Neutrophil (primary cell): ENCODE measurements around the gene TBL1XR1.

Experiments
- H3K27ac ChIP-seq: fragments of 200-600 bp; sonication (generic); 2 replicates; pipeline ENCODE4 v1.5.1; 2016; ENCODE audit warnings: mild to moderate bottlenecking, moderate library complexity
- H3K27me3 ChIP-seq: fragments of 200-600 bp; sonication (generic); 2 replicates; pipeline ENCODE4 v1.6.0; 2016; ENCODE audit warnings: mild to moderate bottlenecking
- H3K36me3 ChIP-seq: fragments of 200-600 bp; sonication (generic); 2 replicates; pipeline ENCODE4 v1.5.1; 2017
- H3K4me1 ChIP-seq, 2 experiments: fragments of 200-600 bp in 1 of 2; sonication (generic) in 1 of 2; 1 replicate in 1 of 2; 2 replicates in 1 of 2; pipeline versions ENCODE4 v1.5.1 to v1.6.1; 2013 to 2016; ENCODE audit warnings: low read depth in 1 of 2, low read length in 1 of 2, mild to moderate bottlenecking in 1 of 2, moderate library complexity in 1 of 2; ENCODE audit not compliant: control insufficient read depth in 1 of 2, insufficient read depth in 1 of 2
- H3K4me3 ChIP-seq, 2 experiments: fragments of 200-600 bp in 1 of 2; sonication (generic) in 1 of 2; 1 replicate in 1 of 2; 2 replicates in 1 of 2; pipeline ENCODE4 v1.5.1; 2013 to 2016; ENCODE audit warnings: low read depth in 1 of 2, low read length in 1 of 2, mild to moderate bottlenecking in 1 of 2, moderate library complexity in 1 of 2
- H3K9me3 ChIP-seq: fragments of 200-600 bp; sonication (generic); 2 replicates; pipeline ENCODE4 v1.5.1; 2016
- TF ChIP-seq, protein P1 (sequence below): fragments of 200-600 bp; sonication (generic); IDR thresholded peaks from 2 replicates; pipeline ENCODE4 v1.5.1; 2016; ENCODE audit warnings: antibody characterized with exemption

TBL1XR1 gene

DNA sequence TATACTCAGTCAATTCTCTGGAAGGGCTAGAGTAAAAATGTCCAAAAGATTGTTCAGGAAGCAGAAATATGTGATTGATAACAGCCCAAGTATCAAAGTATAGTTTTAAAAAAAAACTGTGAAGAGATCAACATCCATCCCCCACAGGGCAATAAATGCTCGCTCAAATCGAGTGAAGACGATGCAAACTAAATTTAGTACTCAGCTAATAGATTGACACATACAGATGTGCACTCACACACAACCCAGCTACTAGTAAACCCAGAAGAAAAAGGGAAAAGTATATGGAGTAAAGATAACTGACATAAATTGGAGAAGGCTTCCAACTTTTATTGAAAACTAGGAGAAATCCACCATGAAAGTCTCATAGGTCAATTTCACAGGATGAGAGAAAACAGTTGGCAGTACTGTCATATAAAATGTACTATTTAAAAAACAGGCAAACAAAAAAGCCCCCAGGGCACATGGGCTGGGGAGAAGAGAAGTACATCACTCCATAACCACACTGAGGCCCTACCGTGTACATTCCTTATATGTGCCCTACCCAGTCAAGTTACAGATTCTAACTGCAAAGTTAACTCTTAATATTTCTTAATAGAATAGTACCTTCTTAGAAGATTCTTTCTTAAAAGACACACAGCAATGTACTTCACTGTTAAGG lies 125.7 kb downstream of the TBL1XR1 start:
- Histone ChIP-seq H3K4me3 (no peak overlapping the region), H3K36me3 (no peaks in the 10 kb centered on the region)
- TF ChIP-seq, protein P1, sequence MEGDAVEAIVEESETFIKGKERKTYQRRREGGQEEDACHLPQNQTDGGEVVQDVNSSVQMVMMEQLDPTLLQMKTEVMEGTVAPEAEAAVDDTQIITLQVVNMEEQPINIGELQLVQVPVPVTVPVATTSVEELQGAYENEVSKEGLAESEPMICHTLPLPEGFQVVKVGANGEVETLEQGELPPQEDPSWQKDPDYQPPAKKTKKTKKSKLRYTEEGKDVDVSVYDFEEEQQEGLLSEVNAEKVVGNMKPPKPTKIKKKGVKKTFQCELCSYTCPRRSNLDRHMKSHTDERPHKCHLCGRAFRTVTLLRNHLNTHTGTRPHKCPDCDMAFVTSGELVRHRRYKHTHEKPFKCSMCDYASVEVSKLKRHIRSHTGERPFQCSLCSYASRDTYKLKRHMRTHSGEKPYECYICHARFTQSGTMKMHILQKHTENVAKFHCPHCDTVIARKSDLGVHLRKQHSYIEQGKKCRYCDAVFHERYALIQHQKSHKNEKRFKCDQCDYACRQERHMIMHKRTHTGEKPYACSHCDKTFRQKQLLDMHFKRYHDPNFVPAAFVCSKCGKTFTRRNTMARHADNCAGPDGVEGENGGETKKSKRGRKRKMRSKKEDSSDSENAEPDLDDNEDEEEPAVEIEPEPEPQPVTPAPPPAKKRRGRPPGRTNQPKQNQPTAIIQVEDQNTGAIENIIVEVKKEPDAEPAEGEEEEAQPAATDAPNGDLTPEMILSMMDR, result no peak

DNA sequence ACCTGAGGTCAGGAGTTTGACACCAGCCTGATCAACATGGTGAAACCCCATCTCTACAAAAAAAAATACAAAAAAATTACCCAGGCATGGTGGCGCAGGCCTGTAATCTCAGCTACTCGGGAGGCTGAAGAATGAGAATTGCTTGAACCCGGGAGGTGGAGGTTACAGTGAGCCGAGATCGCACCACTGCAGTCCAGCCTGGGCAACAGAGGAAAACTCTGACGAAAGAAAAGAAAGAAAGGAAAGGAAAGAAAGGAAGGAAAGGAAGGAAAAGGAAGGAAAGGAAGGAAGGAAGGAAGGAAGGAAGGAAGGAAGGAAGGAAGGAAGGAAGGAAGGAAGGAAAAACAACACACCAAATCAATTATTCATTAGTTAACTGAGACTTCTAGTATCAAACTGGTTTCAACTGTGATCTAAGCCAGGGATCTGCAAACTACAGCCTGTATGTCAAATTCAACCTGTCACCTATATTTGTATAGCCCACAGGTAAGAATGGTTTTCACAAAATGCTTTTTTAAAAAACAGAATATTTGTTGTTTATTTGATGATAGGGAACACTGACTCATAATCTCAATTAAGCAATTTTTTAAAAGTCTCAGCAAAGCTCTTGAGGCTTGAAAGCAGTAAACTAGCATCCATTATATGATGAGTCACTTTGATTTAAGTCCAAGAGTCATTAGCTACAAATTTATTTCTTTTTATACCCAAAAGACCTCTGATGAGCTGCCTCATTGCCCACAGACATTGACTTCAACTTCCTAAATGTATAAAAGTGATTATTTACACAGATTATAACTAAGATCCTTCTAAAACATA lies 127.6 kb downstream of the TBL1XR1 start:
- TF ChIP-seq, protein P1, result no peak
- no peaks in the 10 kb centered on the region for H3K36me3 ChIP-seq
- H3K27ac ChIP-seq, result no peak overlapping the region
- no peak overlapping the region for H3K4me3 ChIP-seq
- H3K27me3 ChIP-seq, result no peaks in the 10 kb centered on the region
- H3K9me3 ChIP-seq, result no peaks in the 10 kb centered on the region
- no peaks in the 10 kb centered on the region for H3K4me1 ChIP-seq

More for the DNA sequence above, 125.7 kb downstream of the TBL1XR1 start:
- Histone ChIP-seq H3K27ac (no peak overlapping the region), H3K9me3 (no peaks in the 10 kb centered on the region), H3K27me3 (no peaks in the 10 kb centered on the region), H3K4me1 (no peaks in the 10 kb centered on the region)

DNA sequence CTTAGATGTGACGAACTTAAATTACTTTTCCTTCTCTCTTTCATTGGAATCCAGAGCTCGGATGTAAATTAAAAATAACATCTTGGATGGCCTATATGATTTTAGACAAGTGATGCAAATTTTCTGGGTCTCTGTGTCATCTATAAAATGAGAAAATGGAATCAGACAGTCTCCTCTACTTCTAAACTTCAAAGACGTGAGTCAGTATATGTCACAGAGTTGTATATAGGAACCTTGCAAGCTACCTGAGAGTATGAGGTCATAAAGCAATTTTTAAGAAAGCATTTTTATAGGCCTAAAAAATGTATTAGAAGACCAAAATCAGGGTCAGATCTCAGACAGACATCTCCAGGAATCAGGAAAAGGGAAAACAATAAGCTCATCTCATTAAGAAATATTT lies 128.3 kb downstream of the TBL1XR1 start:
- TF ChIP-seq, protein P1, result no peak
- Histone ChIP-seq H3K27me3 (no peaks in the 10 kb centered on the region), H3K4me3 (no peak overlapping the region), H3K9me3 (no peaks in the 10 kb centered on the region), H3K4me1 (no peaks in the 10 kb centered on the region), H3K36me3 (no peaks in the 10 kb centered on the region), H3K27ac (no peak overlapping the region)

DNA sequence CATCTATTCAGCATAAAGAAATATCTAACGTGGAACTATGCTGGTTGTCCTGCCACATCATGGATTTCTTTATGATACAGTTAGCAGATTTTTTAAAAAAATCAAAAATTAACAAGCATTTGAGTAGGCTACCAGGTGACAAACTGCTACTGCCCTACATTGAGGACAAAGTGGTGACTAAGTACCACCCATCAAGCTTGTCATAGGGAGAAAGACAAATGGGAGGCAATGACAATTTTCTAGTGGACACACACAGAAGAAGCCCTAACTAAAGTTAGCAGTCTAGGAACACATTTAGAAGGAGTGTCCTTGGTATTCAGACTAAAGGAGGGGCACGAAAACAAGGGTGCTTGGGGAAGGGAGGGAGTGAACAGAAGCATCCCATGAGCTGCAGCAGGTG lies 131.2 kb downstream of the TBL1XR1 start:
- Histone ChIP-seq H3K27me3 (no peaks in the 10 kb centered on the region), H3K36me3 (no peaks in the 10 kb centered on the region), H3K4me1 (no peaks in the 10 kb centered on the region), H3K27ac (no peak overlapping the region), H3K9me3 (no peaks in the 10 kb centered on the region), H3K4me3 (no peak overlapping the region)
- TF ChIP-seq, protein P1, result no peak

DNA sequence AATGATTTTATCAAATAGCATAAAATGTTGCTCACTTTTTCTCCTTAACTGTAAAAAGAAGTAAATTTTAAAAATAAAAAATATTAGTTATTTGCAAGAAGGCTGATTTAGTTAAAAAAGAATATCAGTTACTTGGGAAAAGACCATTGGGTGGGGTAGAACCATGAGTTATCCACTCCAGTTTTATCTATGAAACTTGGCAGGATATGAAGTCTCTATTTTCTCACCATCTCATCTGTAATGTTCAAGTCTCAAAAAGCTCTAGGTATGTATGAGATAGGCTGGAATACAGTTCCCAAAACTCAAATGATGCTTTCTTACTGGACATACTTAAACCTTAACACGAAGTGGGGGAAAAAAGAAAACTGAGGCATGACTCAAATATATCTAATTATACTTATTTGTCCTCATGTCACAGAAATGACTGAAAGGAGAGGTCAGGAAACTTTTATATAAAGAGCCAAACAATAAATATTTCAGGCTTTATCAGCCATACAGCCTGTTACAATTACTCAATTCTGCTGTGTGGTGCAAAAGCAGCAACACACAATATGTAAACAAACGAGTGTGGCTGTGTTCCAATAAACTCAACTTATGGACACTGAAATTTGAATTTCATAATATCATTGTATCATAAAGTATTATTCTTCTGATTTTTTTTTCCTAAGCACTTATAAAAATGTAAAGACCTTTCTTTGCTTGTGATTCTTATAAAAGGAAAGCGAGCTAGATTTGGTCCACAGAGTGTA lies 131.8 kb downstream of the TBL1XR1 start:
- H3K9me3 ChIP-seq, result no peaks in the 10 kb centered on the region
- H3K27ac ChIP-seq, result no peak overlapping the region
- TF ChIP-seq, protein P1, result no peak
- H3K36me3 ChIP-seq, result no peaks in the 10 kb centered on the region
- H3K4me1 ChIP-seq, result no peaks in the 10 kb centered on the region
- no peaks in the 10 kb centered on the region for H3K27me3 ChIP-seq
- no peak overlapping the region for H3K4me3 ChIP-seq
